ENCODE results near the gene MPPED1. TPM values are rescaled to one million over a fixed set of nuclear protein-coding genes. Genes with fewer than 3 reads are reported as not detected.

The MPPED1 gene
- total RNA-seq, 1 experiment from 2014 or later: 0.35 TPM

- DNase-seq (ENCODE audit: low spot score) (no peak), ATAC-seq (no peak)
- ChIA-PET POLR2A (no interaction called here), CTCF (interaction anchor here (0.5 to 1.1 kb wide), 2 partner anchors 75 to 1905 kb away, joined by 3 read pairs; no protein-coding TSS in a partner anchor)
- TF ChIP-seq ZNF317 (CRISPR knock-in tag; IDR thresholded peaks at IDR 0.05; ENCODE audit: borderline replicate concordance, low read depth): no peak
- no peak for TF ChIP-seq FOXP4 (CRISPR knock-in tag; IDR thresholded peaks at IDR 0.05)
- no peak for TF ChIP-seq MLX (CRISPR knock-in tag; IDR thresholded peaks at IDR 0.05)
- no peak for TF ChIP-seq GABPB1 (CRISPR knock-in tag; IDR thresholded peaks at IDR 0.05)
- TF ChIP-seq CREB1 (CRISPR knock-in tag; IDR thresholded peaks at IDR 0.05): no peak
- TF ChIP-seq RELA (CRISPR knock-in tag; IDR thresholded peaks at IDR 0.05; ENCODE audit: borderline replicate concordance): no peak
- no peak for TF ChIP-seq ZNF263 (CRISPR knock-in tag; IDR thresholded peaks at IDR 0.05; ENCODE audit: low read depth)
- no peak for TF ChIP-seq AR (CRISPR knock-in tag; IDR thresholded peaks at IDR 0.05)
- no peak for TF ChIP-seq NR2C2 (CRISPR knock-in tag; IDR thresholded peaks at IDR 0.05)
- no peak for TF ChIP-seq FOXJ3 (CRISPR knock-in tag; IDR thresholded peaks at IDR 0.05; ENCODE audit: borderline replicate concordance)
- TF ChIP-seq IRF2 (CRISPR knock-in tag; IDR thresholded peaks at IDR 0.05; ENCODE audit: borderline replicate concordance, low read depth): no peak
- no peak for TF ChIP-seq SMAD3 (CRISPR knock-in tag; IDR thresholded peaks at IDR 0.05; ENCODE audit: borderline replicate concordance)
- Mint-ChIP-seq H3K27ac (no peak overlapping the region), H3K9me3 (no peaks in the 10 kb centered on the region), H3K4me1 (no peaks in the 10 kb centered on the region), H3K27me3 (ENCODE audit: low read depth) (0 out of 2 replicates have a peak, but pooled peaks cover 5% of the 10 kb centered on the region), H3K4me3 (no peak overlapping the region), H3K36me3 (no peaks in the 10 kb centered on the region)
Measured at GRCh38 chr22:43421046-43421665, 9.3 kb downstream of the MPPED1 start.

GRCh38 chr22:43421914-43422615, 10.3 kb downstream of the MPPED1 start:
- no peak overlapping the region for H3K4me3 Mint-ChIP-seq
- no peaks in the 10 kb centered on the region for H3K27me3 Mint-ChIP-seq (ENCODE audit: low read depth)
- H3K9me3 Mint-ChIP-seq: no peaks in the 10 kb centered on the region
- no peaks in the 10 kb centered on the region for H3K36me3 Mint-ChIP-seq
- H3K4me1 Mint-ChIP-seq: no peaks in the 10 kb centered on the region
- CTCF ChIA-PET: interaction anchor here (0.5 to 1.3 kb wide), 3 partner anchors 36 to 1904 kb away, joined by 3 to 4 read pairs (median 3); no protein-coding TSS in a partner anchor
- DNase-seq (ENCODE audit: low spot score): no peak
- TF ChIP-seq TCF7 (CRISPR knock-in tag; IDR thresholded peaks at IDR 0.05; ENCODE audit: low read depth) (no peak), KAT7 (CRISPR knock-in tag; IDR thresholded peaks at IDR 0.05; ENCODE audit: borderline replicate concordance) (no peak), PRDM15 (CRISPR knock-in tag; IDR thresholded peaks at IDR 0.05) (no peak), GRHL2 (CRISPR knock-in tag; IDR thresholded peaks at IDR 0.05; ENCODE audit: insufficient replicate concordance, severe bottlenecking) (no peak)
- no peak overlapping the region for H3K27ac Mint-ChIP-seq
- ATAC-seq: no peak
- POLR2A ChIA-PET: no interaction called here

Data from WTC11 (cell line).